ENCODE data around the gene LRRC55. TPM values are rescaled to one million over a fixed set of nuclear protein-coding genes. Genes with fewer than 3 reads are reported as not detected.

Gene LRRC55
- total RNA-seq, 4 donors from 2014 or later: under 0.01 to 0.39 (median 0.19) TPM

DNA sequence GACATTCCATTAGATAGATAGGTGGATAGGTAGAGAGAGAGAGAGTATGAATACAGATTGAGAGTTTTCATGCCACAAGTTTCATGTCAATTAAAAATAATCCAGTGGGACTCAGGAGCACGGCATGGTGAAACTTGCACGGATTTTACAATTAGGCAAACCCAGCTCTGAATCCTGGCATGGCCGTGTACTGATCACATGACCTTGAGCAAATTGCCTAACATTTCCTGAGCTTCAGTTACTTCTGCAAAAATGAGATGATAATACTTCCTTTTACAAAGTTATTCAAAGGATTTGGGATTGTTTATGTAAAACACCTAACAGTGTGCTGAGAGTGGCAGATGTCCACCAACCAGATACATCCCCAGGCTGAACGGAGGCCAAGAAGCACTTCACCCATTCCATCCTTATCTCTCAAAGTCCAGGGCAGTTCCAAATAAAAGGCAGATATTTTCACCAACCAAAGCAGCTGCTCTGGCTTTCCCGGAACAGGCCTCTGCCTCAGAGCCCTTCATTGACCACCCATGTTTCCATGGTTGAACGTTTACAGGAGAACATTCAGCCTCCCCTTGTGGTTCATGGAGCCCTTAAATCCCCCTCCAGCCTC is 37.4 kb downstream of the LRRC55 start:
- no peak for DNase-seq (ENCODE audit: extremely low spot score)
- WGBS: 65% methylated on average over 6 of the region's 6 CpGs
- H3K4me1 ChIP-seq: peaks cover 3 to 21% (median 13%) of the 10 kb centered on the region in 4 donors
- no peak overlapping the region for H3K4me3 ChIP-seq
- peaks cover 0 to 4% (median 0%) of the 10 kb centered on the region in 4 donors for H3K27me3 ChIP-seq
- intact Hi-C loops (cut with DNase I): no loop called here
- H3K36me3 ChIP-seq: no peaks in the 10 kb centered on the region
- no peak overlapping the region for H3K27ac ChIP-seq (replicated peaks in 1 of 4)
- H3K9me3 ChIP-seq: no peaks in the 10 kb centered on the region
- TF ChIP-seq EP300 (IDR thresholded peaks at IDR 0.05): no peak
- no peak for TF ChIP-seq POLR2AphosphoS5 (IDR thresholded peaks at IDR 0.05)
- TF ChIP-seq, protein P1, sequence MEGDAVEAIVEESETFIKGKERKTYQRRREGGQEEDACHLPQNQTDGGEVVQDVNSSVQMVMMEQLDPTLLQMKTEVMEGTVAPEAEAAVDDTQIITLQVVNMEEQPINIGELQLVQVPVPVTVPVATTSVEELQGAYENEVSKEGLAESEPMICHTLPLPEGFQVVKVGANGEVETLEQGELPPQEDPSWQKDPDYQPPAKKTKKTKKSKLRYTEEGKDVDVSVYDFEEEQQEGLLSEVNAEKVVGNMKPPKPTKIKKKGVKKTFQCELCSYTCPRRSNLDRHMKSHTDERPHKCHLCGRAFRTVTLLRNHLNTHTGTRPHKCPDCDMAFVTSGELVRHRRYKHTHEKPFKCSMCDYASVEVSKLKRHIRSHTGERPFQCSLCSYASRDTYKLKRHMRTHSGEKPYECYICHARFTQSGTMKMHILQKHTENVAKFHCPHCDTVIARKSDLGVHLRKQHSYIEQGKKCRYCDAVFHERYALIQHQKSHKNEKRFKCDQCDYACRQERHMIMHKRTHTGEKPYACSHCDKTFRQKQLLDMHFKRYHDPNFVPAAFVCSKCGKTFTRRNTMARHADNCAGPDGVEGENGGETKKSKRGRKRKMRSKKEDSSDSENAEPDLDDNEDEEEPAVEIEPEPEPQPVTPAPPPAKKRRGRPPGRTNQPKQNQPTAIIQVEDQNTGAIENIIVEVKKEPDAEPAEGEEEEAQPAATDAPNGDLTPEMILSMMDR (IDR thresholded peaks at IDR 0.05): no peak
- TF ChIP-seq POLR2A (IDR thresholded peaks at IDR 0.05; ENCODE audit: low read depth): no peak

DNA sequence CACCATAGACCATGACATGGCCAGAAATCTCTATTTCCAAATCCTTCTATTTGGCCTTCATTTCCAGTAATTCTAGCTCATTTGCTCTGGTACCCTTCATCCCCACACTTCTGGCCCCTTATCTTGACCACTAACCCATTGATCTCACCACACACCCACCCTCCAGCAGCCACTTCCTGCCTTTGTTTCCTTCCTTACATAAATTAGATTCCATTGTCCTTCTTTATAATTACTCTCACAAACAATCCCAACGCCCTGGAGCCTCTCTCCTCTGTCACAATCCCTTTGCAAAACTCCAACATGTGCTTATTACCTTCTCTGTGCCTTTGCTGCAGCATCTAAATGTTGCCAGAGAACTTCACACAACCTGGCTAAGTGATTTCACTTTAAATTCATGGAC is 40.5 kb downstream of the LRRC55 start:
- WGBS: 34% methylated on average over 1 of the region's 1 CpG
- DNase-seq (ENCODE audit: extremely low spot score): no peak

GRCh38 chr11:57223601-57224000 is 41.8 kb downstream of the LRRC55 start:
- no peak overlapping the region for H3K27ac ChIP-seq (replicated peaks in 1 of 4)
- H3K4me1 ChIP-seq: peaks cover 0 to 10% (median 5%) of the 10 kb centered on the region in 4 donors
- TF ChIP-seq POLR2AphosphoS5 (IDR thresholded peaks at IDR 0.05): no peak
- TF ChIP-seq EP300 (IDR thresholded peaks at IDR 0.05): no peak
- TF ChIP-seq, protein P1 (IDR thresholded peaks at IDR 0.05): no peak
- no peak for TF ChIP-seq POLR2A (IDR thresholded peaks at IDR 0.05; ENCODE audit: low read depth)
- intact Hi-C loops (cut with DNase I): no loop called here
- H3K27me3 ChIP-seq: peaks cover 0 to 6% (median 0%) of the 10 kb centered on the region in 4 donors
- DNase-seq (ENCODE audit: extremely low spot score): no peak
- 77% methylated on average over 3 of the region's 3 CpGs for WGBS
- H3K4me3 ChIP-seq: no peak overlapping the region
- no peaks in the 10 kb centered on the region for H3K36me3 ChIP-seq
- H3K9me3 ChIP-seq: no peaks in the 10 kb centered on the region

More for the DNA sequence above, 40.5 kb downstream of the LRRC55 start:
- Histone ChIP-seq H3K27me3 (peaks cover 0 to 6% (median 0%) of the 10 kb centered on the region in 4 donors), H3K4me1 (peaks cover 0 to 13% (median 5%) of the 10 kb centered on the region in 4 donors), H3K27ac (replicated peaks in 1 of 4) (no peak overlapping the region), H3K4me3 (no peak overlapping the region), H3K9me3 (no peaks in the 10 kb centered on the region), H3K36me3 (no peaks in the 10 kb centered on the region)
- intact Hi-C loops (cut with DNase I): no loop called here
- TF ChIP-seq EP300 (IDR thresholded peaks at IDR 0.05) (no peak), POLR2A (IDR thresholded peaks at IDR 0.05; ENCODE audit: low read depth) (no peak), POLR2AphosphoS5 (IDR thresholded peaks at IDR 0.05) (no peak)
- TF ChIP-seq, protein P1 (IDR thresholded peaks at IDR 0.05): no peak

DNA sequence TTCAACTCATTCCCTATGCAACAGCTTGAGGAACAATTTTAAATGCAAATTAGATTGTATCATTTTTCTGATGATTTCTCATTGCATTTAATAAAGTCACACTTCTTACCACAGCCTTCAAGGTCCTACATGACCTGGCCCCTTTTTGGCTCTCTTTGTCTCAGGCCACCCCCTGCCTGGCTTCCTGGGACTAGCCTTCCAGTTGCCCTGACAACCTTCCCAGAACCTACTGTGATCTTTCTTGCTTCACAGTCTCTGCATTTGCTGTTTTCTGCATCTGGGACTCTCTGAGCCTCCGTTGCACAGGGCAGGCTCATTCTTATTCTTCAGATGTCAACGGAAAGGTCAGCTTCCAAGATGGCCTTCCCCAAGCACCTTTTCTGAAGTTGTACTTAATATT is 42.4 kb downstream of the LRRC55 start:
- no peak overlapping the region for H3K4me3 ChIP-seq
- H3K36me3 ChIP-seq: no peaks in the 10 kb centered on the region
- no peak overlapping the region for H3K27ac ChIP-seq (replicated peaks in 1 of 4)
- intact Hi-C loops (cut with DNase I): no loop called here
- peaks cover 0 to 6% (median 0%) of the 10 kb centered on the region in 4 donors for H3K27me3 ChIP-seq
- WGBS: 80% methylated on average over 2 of the region's 2 CpGs
- TF ChIP-seq, protein P1 (IDR thresholded peaks at IDR 0.05): no peak
- no peak for TF ChIP-seq POLR2A (IDR thresholded peaks at IDR 0.05; ENCODE audit: low read depth)
- TF ChIP-seq EP300 (IDR thresholded peaks at IDR 0.05): no peak
- no peak for TF ChIP-seq POLR2AphosphoS5 (IDR thresholded peaks at IDR 0.05)
- H3K4me1 ChIP-seq: peaks cover 0 to 5% (median 3%) of the 10 kb centered on the region in 4 donors
- no peaks in the 10 kb centered on the region for H3K9me3 ChIP-seq
- no peak for DNase-seq (ENCODE audit: extremely low spot score)

DNA sequence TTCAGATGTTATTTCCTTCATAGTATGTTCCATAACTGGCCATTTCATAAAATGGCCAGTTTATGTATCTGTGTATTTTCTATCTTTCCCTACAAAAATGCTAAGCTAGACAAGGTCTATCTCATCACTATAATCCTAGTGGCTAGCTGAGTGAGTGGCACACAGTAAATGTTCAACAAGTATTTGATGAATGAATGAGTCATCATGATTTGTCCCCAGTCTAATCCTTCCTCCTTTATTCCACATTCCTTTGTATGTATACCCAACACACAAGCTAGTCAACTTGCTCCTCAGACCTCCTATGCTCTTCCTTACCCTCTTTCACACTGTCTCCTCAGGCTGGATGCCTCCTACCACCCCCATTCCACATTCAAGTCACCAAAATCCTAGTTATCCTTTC is 42.8 kb downstream of the LRRC55 start:
- Histone ChIP-seq H3K27me3 (peaks cover 0 to 6% (median 0%) of the 10 kb centered on the region in 4 donors), H3K36me3 (no peaks in the 10 kb centered on the region), H3K4me3 (no peak overlapping the region), H3K4me1 (peaks cover 0 to 1% (median under 1%) of the 10 kb centered on the region in 4 donors), H3K27ac (replicated peaks in 1 of 4) (no peak overlapping the region), H3K9me3 (no peaks in the 10 kb centered on the region)
- no peak for DNase-seq (ENCODE audit: extremely low spot score)
- no peak for TF ChIP-seq POLR2AphosphoS5 (IDR thresholded peaks at IDR 0.05)
- no peak for TF ChIP-seq POLR2A (IDR thresholded peaks at IDR 0.05; ENCODE audit: low read depth)
- TF ChIP-seq, protein P1 (IDR thresholded peaks at IDR 0.05): no peak
- no peak for TF ChIP-seq EP300 (IDR thresholded peaks at IDR 0.05)
- intact Hi-C loops (cut with DNase I): no loop called here

Measured in esophagus muscularis mucosa (tissue), 4 donors.